DND-41 (cell line): ENCODE measurements around the gene STAG2.

Source experiments
- CTCF ChIP-seq: IDR thresholded peaks from 2 replicates; pipeline ENCODE4 v1.5.1; 2012; ENCODE audit warnings: borderline replicate concordance, low read length, moderate library complexity, mild to moderate bottlenecking; ENCODE audit not compliant: poor library complexity, severe bottlenecking; ENCODE audit errors: extremely low read depth
- EZH2 ChIP-seq: IDR thresholded peaks from 3 replicates; pipeline ENCODE4 v1.6.1; 2012; ENCODE audit warnings: borderline replicate concordance, low read depth, mild to moderate bottlenecking, moderate library complexity, low read length, inconsistent platforms; ENCODE audit not compliant: severe bottlenecking

GRCh38 chrX:124127496-124127895 lies 166.0 kb downstream of the STAG2 start:
- TF ChIP-seq CTCF, result peak; percentile 15
- TF ChIP-seq EZH2, result no peak
